ENCODE data around the gene UBE2J1.
A peak's percentile ranks its signal among the peaks of the same experiment; 100 is the strongest.

GRCh38 chr6:89371849-89372505 is 19.5 kb upstream of the UBE2J1 start:
- TF ChIP-seq POLR2A (IDR thresholded peaks at IDR 0.05), result no peak
- TF ChIP-seq POLR2AphosphoS5 (IDR thresholded peaks at IDR 0.05), result no peak
- TF ChIP-seq CTCF (IDR thresholded peaks at IDR 0.05), result peak; percentile 82 to 91 (median 86)
- TF ChIP-seq EP300 (IDR thresholded peaks at IDR 0.05), result no peak

All from upper lobe of left lung (tissue), 4 donors.